HG02763 (cell line): ENCODE data around the gene BRS3.
"Not testable (repeated sequence)": the region's sequence is repeated elsewhere in the genome, so short reads cannot be mapped to it uniquely, and the experiment has no call there.

Experiments used
- ATAC-seq: cut with Tn5 transposase; IDR thresholded peaks from one replicate; pipeline ENCODE4 v1.9.1; 2021; ENCODE audit warnings: mild to moderate bottlenecking, moderate library complexity; ENCODE audit not compliant: unreplicated experiment

BRS3 gene

DNA sequence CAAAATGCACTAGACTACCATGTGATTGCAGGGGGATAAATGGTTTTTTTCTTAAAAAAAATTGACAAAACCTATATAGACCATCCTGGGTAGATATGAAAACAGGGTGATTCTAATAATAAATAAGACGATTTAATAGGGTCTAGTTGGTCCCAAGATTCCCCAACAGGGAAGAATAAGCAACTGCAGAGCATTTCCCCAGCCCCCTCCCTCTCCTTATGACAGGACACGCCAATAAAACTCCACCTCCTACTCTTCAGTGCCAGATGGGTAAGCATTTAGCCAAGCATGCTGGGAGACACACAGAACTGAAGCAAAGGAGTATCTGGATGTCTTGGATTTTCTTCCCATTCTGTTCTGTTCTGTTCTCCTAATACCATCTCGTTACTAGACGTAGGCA lies at the start of gene BRS3:
Gene BRS3, plus strand, starts transcription at position 301 of the 400 bp plus-strand sequence. CDS start 168 bp downstream, outside the sequence.
- ATAC-seq = no peak

- no peak for ATAC-seq
These were observed 49.6 kb upstream of the BRS3 start for GRCh38 chrX:136438192-136438591.

DNA sequence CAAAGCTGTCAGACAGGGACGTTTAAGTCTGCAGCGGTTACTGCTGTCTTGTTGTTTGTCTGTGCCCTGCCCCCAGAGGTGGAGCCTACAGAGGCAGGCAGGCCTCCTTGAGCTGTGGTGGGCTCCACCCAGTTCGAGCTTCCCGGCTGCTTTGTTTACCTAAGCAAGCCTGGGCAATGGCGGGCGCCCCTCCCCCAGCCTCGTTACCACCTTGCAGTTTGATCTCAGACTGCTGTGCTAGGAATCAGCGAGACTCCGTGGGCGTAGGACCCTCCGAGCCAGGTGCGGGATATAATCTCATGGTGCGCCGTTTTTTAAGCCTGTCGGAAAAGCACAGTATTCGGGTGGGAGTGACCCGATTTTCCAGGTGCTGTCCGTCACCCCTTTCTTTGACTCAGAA lies 42.1 kb upstream of the BRS3 start:
- not testable (repeated sequence) for ATAC-seq

DNA sequence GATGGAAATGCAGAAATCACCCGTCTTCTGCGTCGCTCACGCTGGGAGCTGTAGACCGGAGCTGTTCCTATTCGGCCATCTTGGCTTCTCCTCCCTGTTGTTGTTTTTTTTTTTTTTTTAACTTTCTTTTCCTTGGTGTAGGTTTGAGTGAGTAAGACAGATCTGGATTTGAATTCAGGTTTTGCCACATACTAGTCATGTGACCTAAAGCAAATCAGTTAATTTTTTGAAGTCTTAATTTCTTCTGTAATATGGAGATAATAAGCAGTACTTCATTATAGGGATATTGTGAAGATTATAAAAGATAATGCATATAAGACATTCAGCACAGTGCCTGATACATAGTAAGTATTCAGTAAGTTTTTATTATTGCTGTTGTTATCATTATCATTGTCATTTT lies 41.5 kb upstream of the BRS3 start:
- ATAC-seq = no peak

- no peak for ATAC-seq
These were observed 40.4 kb upstream of the BRS3 start for GRCh38 chrX:136447308-136447707.

- ATAC-seq = no peak
These were observed 39.8 kb upstream of the BRS3 start for GRCh38 chrX:136447968-136448367.

- no peak for ATAC-seq
These were observed 37.5 kb upstream of the BRS3 start for GRCh38 chrX:136450050-136450830.

DNA sequence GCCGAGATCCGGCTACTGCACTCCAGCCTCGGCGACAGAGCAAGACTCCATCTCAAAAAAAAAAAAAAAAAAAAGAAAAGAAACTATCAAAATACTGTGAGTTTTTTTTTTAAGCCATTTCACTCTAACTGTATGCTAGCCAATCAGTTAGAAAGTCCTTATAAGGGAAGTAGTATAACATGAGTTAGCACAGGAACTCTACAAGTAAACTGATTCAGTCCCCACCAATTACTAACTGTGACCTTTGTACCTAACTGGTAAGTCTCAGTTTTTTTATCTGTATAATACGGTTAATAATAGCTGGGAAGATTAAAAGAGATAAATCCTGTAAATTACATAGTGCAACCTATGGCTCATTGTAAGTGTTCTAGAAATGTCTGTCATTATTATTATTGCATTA lies 35.1 kb upstream of the BRS3 start:
- ATAC-seq = no peak

DNA sequence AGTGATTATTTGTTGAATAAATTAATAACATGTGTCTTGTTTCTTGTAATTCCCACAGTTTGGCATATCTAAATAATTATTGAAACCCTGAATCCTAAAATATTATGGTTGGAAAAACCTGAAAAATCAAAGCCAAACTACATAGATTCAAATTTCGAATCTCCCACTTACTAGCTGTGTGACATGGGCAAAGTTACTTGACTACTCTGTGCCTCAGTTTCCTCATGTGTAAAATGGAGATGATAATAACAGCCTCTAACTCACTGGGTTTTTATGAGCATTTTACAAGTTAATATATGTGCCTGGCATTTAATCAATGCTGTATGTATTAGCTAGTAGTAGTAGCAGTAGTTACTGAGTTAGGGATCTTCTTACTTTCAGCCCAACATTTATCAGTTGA lies 34.6 kb upstream of the BRS3 start:
- no peak for ATAC-seq

DNA sequence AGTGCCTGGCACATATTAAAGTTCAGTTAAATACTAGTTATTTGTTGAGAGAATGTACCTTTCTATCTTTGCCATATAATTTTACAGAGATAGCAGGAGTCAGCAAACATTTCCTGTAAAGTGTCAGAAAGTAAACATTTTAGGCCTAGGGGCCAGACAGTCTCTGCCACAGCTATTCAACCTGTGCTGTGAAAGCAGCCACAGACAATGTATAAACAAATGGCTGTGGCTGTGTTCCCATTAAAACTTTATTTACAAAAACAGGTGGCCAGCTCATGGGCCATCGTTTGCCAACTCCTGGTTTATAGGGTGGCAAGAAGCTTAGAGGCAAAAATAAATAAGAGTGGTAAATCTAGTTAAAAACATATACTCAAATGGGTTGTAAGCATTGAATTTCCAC lies 34.0 kb upstream of the BRS3 start:
- ATAC-seq = no peak

DNA sequence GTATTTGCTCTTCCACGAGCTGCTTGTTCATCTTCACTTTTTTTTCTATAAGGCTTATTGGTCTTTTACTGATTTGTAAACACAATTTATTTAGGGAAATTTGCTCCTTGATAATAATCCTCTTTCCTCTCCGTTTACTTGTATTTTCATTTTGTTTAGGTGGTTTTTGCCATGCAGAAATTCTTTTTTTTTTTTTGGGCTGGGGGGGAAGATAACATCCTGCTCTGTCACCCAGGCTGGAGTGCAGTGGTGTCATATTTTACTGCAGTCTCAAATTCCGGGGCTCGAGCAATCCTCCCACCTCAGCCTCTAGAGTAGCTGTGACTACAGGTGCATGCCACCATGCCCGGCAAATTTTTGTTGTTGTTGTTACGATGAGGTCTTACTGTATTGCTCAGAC lies 31.6 kb upstream of the BRS3 start:
- no peak for ATAC-seq

DNA sequence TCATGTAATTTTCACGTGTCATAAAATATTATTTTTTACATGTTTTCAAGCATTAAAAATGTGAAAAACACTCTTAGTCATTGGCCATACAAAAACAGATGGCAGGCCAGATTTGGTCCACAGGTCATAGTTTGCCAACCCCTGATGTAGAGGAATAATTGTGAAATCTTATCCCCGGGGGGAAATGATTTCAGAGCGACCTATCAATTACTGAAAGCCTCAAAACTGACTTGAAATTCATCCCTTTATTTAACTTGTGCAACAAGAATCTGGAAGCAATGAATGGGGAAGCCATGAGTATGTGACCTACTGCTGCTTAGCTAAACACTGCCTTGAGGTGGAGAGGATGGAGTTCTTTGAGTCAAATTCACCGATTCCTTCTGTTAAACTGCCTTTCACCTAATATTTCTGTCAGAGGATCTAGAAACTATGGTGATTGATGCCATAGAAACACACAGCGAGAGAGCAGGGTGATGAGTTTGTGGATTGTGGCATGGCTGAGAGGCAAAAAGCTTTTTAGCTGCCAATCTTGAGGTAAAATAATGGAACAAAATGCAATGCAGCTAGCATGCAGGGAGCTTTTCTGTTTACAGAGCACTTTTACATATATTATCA lies 30.3 kb upstream of the BRS3 start:
- no peak for ATAC-seq

- ATAC-seq = no peak
These were observed 23.2 kb upstream of the BRS3 start for GRCh38 chrX:136464589-136464988.

DNA sequence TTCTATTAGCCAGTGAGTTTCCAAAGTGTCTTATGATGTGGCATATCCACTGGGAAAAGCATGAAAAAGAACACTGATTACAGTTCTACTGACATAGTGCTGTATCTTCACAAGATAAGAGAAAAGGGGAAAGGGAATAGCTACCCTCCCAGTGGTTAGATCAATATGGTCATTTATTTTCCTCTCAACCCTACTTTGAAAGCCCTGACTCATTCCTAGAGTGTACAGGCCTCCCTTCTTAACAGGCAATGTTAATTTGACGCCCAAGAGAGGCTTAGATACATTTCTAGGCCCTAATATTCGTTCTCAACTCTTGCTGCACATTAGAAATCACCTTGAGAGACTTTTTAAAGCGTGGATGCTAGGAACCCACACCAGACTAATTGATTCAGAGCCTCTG lies 20.4 kb upstream of the BRS3 start:
- no peak for ATAC-seq

GRCh38 chrX:136468391-136469103 lies 19.2 kb upstream of the BRS3 start:
- ATAC-seq = no peak

- ATAC-seq = no peak
These were observed 14.1 kb upstream of the BRS3 start for GRCh38 chrX:136473663-136474062.

DNA sequence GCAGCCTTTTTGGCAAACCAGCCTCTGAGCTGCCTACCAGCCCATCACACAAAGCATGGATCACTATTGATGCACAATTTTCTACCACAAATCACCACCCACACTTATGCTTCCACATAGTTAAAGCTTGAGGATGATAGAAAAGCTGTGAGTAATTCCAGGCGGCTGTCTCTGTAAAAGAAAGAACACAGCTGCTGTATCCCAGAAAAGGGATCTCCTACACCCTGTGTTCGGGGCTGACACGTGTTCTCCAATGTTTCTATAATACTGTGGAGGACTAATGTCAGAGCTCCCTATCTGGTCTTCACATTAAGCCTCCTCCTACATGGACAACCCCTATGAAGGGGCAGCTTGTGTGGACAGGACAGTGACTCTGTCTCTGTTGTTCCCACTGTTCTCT lies 12.5 kb upstream of the BRS3 start:
- no peak for ATAC-seq

DNA sequence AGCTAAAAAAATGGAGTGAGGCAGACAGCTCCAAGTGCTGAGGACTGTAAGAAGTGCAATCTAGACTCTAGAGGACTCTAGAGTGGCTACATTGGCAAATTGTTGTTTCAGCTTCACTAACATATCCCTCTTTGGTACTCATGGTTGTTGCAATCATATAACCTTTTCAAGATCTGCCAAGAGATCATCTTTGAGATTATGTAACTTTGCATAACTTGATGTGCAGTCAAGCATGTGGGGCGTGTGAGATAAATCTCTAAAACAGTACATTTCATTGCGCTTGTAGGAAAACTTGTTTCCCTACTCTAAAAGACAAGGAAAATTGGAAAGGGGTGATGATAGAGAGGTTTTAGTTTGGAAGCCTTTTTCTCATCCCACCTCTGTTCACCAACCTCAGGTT lies 11.2 kb upstream of the BRS3 start:
- ATAC-seq = no peak

GRCh38 chrX:136477026-136477425 lies 10.7 kb upstream of the BRS3 start:
- no peak for ATAC-seq

DNA sequence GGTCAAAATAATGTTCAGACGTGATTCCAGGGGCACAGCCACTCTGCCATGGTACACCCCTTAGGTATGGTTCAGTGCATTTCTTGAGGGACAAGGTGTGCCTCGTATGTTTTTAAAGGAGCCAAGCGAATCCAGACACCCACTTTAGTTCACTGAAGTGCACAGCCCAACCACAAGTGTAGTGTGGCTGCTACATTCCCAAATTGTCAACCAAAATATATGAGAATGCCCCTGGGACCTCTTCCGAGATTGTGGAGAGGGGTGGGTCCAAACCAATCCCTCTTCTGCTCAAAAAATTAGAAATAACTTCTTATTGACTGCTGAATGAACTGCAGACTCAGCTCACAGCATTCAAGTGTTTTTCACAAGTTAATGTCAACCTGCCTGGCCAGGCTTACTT lies 7.4 kb upstream of the BRS3 start:
- ATAC-seq = no peak

GRCh38 chrX:136488706-136489105 lies 959 bp downstream of the BRS3 start:
- no peak for ATAC-seq

GRCh38 chrX:136491832-136492231 lies 4.1 kb downstream of the BRS3 start:
- no peak for ATAC-seq
